T-helper 1 cell treated with Interleukin-12 subunit alpha and Interleukin-12 subunit beta and Interleukin-4 antibody, amounts not matched to agents 30 ng/mL and 1 ng/mL, for 36 hours (primary cell): ENCODE results near the gene AOAH. TPM values are rescaled to one million over a fixed set of nuclear protein-coding genes. Genes with fewer than 3 reads are reported as not detected.

Source experiments
- intact Hi-C: fragments of 100-400 bp; cut with micrococcal nuclease; formaldehyde crosslinking; loops from one replicate; pipeline ENCODE4 v1.15.1; 2024
- total RNA-seq: library from RNA; stranded (reverse); gene quantifications from 2 replicates; pipeline ENCODE4 v1.2.3, GENCODE V29; 2022

Gene AOAH
- total RNA-seq, 1 donor from 2014 or later, result 28.1 TPM

GRCh38 chr7:36570528-36571189, 153.6 kb downstream of the AOAH start:
- intact Hi-C loops, result no loop called here

DNA sequence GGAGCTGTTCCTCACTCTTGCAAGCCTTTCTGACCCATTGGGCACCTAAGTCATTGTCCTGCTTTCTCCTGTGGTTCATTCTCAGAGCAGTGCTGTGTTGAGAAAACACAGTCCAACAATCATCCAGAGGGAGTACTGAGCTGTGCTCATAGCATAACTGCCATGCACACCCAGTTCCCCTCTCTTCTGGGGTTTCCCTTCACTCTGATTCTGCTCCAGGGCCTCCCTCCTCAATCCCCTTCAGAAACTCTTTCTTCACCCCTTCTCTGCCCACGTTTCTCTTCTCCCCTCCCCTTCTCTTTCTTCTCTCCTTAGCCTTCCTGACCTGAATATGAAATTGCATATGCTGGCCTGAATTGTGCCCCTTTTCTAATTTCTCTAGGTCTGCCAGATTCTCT, 155.8 kb downstream of the AOAH start:
- intact Hi-C loops, result no loop called here

DNA sequence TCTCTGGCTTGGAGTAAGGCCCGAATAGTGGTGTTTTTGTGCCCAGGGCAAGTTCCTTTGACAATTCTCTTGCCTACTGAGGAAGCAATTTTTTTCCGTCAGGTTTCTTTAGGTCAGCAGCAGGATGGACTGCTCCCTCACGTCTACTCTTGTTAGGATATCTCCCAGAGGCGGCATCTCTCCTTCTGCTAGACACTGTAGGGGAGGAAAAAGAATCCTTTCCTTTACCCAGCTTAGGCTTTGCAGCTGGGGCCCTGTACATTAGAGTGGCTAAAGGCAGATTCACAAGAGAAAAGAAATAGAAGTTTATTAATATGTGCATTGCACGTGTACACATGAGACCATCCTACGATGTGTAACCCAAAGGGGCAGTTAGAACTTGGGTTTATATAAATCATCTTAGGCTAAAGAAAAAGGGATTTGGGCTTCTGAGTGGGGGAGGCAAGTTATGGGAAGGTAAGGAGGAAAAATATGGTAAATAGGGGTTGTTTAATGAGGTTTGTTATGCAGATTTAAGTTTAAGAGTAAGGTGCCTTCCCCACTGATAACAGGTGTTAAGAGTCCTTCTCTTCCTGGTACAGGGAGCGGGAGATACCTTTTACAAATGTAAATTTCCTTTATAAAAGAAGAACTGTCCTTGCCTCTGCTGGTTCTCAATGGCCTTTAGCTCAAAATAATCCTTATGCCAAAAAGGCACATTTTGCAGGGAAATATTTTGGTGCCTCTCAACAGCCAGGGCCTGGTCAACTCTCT, 156.4 kb downstream of the AOAH start:
- intact Hi-C loops, result no loop called here

DNA sequence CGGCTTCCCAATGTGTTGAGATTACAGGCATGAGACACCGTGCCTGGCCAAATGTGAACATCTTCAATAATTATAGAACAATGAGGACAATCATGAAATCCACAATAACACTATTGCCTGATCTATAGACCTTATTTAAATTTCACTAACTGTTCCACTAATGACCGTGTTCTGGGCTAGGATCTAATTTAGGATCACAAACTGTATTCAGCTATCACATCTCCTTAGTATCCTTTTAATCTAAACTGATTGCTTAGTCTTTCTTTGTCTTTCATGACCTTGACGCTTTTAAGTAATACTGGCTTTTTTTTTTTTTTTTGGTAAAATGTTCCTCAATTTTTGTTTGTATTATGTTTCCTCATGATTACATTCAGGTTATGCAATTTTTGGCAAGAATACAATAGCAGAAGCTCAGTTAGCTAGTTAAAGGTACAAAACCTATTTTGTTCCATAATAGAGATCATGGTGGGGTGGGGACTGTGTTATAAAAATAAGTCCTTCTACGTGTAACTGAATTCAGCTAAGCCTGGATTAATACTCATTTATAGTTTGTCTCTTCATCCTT, 158.4 kb downstream of the AOAH start:
- intact Hi-C loops, result no loop called here

- intact Hi-C loops, result no loop called here
Observed at GRCh38 chr7:36564489-36564888, 159.8 kb downstream of the AOAH start.

DNA sequence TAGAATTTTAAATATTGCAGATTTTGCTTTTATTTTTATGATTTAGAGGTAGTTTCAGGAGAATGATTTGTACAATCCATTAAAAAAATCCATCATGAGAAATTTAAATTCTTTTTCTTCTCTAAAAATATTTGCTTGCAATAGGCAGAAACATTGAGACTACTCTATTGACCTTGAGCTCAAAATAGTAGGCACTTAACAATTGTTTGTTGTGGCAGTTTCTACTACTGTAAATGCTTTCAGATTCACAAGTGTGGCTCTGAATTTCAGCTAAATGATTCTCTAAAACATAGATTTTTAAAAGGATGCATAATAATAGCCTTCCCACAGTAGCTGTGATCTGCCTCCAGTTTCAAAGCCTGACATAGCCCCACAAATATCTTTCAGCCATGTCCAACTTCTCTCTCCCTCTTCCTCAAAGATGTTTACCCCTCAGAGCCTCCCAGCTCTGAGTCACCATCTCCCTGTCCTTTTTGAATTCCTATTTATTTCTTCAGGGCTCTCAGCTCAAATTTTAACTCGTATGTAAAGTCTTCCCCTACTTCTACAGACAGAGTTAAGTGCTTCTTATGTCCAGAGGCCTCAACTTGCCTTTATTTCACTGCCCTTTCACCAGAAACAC, 160.5 kb downstream of the AOAH start:
- intact Hi-C loops, result no loop called here

GRCh38 chr7:36562121-36562520, 162.2 kb downstream of the AOAH start:
- intact Hi-C loops, result no loop called here

GRCh38 chr7:36549029-36549428, 175.3 kb downstream of the AOAH start:
- intact Hi-C loops, result no loop called here

DNA sequence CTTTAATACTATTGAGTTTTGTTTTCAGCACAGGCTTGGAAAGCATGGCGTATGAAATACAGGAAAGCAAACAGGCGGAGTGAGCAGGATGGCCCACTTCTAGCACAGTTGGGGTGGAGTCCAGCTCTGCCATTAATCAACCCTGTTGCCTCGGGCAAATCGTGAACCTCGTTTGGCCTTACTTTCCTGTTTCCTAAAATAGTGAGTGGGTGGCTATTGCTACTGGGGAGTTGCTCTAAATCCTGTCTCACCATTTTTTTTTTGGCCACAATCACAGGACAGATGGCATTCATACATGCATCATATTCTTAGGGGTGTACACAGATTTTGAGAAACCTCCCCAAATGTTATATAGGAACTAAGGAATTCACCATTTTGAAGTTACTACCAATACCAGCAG, 176.9 kb downstream of the AOAH start:
- intact Hi-C loops, result no loop called here

- intact Hi-C loops, result no loop called here
Observed at GRCh38 chr7:36546331-36546730, 178.0 kb downstream of the AOAH start.

DNA sequence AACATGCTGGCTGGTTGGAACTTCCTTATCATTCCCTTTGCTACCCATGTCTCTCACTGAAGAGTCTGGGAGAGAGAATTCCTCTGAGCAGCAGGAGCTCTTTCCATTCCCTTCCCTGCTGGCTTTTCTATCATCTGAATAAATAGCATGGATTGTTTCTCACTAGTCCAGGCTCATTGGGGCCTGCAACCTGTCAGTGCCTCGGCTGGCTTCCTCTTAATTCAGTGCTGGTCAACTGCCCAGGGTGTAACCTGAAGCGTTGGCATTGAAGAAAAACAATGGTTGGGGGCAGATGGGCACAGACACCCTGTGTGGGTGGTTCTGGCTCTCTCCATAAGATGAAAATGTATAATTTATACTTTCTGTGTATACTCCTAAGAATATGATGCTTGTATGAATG, 179.0 kb downstream of the AOAH start:
- intact Hi-C loops, result no loop called here

GRCh38 chr7:36538126-36538525, 186.2 kb downstream of the AOAH start:
- intact Hi-C loops, result no loop called here

- intact Hi-C loops, result no loop called here
Observed at GRCh38 chr7:36535866-36536664, 188.2 kb downstream of the AOAH start.

GRCh38 chr7:36533717-36534116, 190.6 kb downstream of the AOAH start:
- intact Hi-C loops, result no loop called here

DNA sequence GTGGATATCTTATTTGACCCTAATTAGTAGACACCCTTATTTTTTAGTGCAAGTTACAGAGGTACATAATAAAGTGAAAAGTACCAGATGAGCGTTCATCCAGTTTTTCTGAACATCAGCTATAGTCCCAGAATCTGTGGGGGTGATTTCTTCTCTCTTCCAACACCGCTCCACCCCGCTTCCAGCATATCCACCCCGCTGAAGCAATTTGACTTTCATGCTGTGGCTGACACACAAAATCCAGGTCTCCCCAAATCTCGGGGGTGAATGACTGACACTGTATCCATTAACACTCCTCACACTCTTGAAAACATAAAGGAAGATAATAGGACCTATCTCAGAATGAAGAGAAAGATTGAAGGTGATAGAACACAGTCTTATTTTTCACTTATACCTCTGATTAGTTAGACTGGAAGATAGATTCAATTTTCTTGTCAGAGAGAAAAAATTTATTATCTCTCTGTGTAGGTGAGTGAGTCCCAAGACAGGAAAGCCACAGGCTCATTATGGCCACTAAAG, 191.3 kb downstream of the AOAH start:
- intact Hi-C loops, result no loop called here

DNA sequence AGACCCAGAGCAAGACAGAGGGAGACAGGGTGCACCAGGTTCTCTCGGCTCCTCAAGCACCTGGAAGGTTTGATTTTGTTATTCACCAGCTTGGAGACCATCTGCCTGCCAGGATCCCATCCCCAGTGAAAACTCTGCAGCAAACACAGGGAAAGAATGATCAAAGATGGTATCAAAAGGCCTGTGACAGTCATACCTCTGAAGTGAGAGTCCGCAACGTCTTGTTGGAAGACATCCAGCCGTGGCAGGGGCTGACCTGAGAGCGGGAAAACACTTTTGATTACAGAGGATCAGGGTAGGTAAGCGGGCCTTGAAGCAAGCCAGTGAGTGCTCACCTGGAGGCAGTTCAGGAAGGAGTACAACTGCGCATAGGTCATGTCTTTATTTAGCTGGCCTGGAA, 192.3 kb downstream of the AOAH start:
- intact Hi-C loops, result no loop called here

GRCh38 chr7:36530456-36530855, 193.8 kb downstream of the AOAH start:
- intact Hi-C loops, result no loop called here

DNA sequence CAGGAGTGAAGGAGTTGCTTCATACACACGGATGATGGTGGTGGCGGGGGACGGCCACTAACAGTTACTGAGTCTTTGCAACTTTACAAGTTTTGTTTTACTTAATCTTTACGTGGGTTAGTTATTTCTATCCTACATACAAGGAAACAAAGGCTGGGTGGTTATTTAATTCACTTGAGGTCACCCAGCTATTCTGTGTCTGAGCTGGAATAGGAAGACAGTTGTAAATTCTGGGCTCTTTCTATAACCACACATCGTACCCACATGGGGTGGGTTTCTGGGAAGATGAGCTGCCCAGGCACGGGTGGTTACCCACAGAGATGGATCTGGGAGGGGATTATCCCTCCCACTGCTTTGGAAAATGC, 196.8 kb downstream of the AOAH start:
- intact Hi-C loops, result no loop called here

DNA sequence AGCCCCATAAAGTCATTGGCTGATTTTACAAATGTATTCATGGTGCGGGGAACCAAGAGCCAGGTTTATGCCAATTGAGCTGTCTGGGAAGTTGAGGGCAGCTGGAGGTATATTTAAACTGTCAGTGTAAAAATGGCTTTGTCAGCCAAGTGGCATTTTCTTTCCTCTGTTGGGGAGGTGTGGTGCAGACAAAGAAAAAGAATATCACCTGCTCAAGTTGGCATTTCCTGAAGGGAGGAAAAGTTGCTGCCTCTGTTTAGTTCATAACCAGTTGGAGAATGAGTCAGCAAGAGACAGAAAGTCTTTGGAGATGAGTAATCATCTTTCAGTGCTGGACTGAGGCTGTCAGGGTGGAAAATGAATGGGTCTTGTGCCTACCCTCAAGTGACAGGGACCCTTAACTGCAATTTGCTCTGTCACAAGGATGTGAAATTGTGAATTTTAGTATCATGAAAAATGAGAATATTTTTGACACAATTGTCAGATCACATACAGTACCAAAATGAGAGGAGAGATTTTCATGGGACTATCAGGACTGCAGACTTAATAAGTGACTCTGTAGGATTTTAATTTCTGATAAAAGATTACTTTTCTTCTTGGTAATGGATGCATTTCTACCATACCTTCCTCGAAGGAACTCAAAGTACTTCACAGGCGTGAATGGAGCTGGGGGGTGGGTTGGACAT, 197.3 kb downstream of the AOAH start:
- intact Hi-C loops, result no loop called here

DNA sequence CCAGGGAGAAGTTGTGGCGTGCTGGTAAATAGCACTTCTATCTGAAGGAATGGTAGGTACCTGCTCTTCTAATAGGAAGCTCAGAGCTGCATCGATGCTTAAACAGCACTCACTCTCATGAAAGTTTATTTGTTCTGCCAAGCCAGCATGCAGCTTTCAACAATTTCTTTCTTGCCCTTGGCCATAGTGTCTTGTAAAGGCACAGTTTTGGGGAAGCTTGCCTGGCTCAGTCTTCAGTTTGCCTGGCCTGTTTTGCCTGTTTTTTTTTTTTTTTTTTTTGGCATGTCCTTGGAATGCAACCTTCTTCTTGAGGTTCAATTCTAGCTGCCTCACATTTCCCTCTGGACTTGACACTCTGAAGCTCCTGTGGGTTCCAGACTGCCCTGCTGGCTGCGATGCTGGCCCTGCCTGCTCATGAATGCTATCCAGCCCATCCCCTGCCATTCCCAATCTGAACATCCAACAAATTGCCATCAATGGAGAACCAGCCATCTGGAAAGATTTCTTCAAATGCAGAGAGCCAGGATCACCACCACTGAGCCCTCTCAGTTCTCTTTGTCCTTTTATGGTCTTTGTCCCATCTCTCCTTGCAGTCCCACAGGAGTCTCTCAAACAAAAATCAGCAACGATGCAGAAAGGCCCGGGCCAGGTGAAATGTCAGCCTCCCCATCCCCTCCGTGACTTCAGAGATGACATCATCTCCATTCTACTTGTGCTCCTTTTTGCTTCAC, 200.8 kb downstream of the AOAH start:
- intact Hi-C loops, result no loop called here
